ENCODE results near the gene HOXA2.

HOXA2 gene

DNA sequence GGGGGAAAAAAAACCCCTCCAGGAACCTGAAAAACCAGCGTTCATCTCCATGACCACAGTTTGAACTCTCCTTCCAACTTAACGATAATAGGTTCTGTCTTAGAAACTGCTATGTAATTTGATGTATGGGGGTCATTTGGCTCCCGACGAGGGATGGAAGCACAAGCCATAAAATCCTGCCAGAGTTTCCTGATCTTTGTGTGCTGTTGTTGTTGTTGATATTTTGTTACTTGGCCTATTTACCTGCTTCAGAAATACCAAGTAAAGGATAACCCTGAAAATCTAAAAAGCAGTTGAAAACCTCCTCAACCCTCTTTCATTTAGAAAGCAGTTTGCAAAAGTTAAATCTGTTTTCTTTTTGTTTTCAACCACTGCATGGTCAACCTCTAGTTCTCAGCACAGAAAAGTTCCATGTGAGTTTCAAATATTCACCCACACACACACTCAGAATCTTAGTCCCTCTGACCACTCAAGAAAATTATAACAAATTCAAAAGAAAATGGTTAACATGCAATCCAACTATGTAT is 9.3 kb upstream of the HOXA2 start:
- DNase-seq = no peak

- DNase-seq = peak; percentile 86
Observed at GRCh38 chr7:27111042-27111750, 8.7 kb upstream of the HOXA2 start.

DNA sequence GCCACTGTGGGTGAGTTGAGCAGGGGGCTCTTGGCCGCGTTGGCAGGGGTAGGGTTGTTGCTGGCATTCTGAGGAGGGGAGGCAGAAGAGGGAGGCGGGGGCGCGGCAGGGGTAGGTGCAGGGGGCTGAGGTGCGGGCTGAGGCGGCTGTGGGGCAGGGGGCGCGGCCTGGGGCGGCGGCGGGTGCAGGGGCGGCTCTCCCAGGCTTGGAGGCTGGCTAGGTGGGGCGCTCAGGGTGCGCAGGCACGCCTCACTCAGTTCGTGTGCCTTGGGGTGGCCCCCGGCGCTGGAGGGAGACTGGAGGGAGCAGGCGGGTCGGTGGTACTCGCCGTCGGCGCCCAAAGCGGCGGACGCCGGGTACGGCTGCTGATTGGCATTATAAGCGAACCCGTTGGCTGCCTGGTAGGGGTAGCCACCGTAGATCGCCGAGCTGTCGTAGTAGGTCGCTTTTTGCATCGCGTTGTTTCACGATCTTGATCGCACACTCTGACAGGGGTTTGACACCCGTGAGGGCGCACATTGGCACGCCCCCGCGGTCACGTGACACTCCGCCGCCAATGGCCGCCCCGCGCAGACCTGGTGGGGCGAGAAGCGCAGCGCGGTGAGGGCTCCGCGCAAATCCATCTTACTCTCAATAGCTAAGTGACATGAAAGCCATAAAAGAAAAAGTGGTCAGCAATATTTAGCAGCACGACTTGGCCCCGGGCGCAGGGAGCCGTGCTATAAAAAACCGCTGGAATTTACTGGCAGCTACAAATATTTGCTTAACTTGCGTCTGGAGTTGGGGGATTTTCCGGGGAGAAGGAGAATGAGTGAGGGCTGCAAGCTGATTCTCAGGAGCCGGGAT is 7.9 kb upstream of the HOXA2 start:
- DNase-seq = peak; percentile 95

- no peak for DNase-seq
Observed at GRCh38 chr7:27109466-27110185, 7.1 kb upstream of the HOXA2 start.

- no peak for DNase-seq
Observed at GRCh38 chr7:27108390-27109127, 6.1 kb upstream of the HOXA2 start.

- DNase-seq = no peak
Observed at GRCh38 chr7:27107391-27108381, 5.2 kb upstream of the HOXA2 start.

DNA sequence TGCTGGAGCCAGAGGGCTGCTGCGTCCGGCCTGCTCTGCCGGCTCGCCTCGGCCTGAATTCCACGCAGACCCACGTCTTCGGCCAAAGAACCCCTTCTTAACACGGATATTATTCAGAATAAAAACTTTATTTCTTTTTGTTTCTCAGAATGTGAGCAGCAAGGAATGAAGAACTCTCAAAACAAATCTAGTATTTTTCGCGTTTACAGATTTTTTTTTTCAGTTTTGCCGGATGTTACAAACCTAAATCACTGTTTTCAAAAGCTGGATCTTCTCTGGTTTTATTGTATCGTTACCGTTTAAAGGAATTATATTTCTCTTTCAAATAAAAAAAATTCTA is 4.4 kb upstream of the HOXA2 start:
- DNase-seq = no peak

- no peak for DNase-seq
Observed at GRCh38 chr7:27106181-27106900, 3.9 kb upstream of the HOXA2 start.

DNA sequence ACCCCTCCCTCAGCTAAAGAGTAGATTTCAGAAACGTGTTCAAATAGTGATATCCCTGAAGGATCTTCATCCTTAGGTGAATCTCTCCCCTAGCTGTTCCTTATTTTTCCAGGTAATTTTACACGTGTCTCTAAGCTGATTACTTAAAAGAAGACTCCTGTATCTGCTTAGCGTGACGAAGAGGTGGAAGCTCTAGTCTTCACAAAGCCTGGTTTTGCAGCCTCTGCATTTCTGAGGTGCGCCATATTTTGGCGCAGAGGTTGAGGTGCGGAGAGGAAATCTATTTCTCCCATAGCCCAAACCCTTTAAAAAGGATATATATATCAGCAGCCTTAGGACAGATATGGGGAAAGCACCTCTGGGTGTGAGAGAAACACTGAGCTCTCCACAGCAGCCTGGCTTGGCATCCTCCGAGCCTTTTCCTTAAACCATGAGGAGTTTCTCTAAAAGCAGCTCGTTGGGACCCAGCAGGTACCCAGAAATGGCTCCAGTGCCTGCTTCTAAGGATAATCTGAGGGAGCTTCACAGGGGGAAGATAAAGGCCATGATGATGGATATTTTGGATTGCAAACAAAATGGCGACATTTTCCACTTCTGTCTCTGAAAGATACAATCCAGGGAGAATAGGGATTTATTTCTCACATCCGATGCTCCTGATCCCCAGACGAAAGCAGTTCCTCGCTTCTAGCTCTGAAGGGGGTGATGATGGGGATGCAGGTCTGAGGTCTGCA is 3.0 kb upstream of the HOXA2 start:
- no peak for DNase-seq

DNA sequence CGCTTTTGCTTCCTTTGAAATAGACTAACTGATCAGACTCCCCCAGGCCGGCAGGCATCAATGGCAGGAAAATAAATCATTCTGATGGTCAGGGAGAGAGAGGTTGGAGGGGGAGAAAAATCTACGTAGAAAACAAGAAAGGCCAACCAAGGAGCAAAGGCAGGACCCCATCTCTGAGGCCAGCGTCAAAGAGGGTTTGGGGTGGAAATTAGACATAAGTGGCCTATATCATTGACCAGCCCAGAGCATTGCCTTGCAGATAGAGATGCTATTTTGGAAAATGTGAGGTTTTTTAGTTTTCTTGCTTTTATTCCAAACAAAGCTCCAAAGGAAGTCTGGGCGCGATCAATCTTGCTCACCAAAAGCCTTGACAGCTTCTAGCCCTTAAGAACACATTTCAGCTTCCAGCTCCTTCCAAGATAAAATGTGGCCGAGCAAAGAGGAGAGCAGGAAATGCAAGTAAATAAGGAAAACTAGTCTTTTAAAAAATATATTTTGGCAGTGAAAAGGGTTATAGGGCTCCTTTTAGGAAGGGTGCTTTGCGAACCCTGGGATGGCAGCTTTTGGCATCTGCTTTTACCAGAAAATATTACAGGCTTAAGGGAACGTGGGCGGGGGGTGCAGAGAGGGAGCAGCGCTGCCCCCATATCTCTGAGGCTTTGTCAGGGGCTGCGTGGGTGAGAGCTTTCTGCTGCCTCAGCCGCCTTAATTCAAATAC is 2.0 kb upstream of the HOXA2 start:
- no peak for DNase-seq

DNA sequence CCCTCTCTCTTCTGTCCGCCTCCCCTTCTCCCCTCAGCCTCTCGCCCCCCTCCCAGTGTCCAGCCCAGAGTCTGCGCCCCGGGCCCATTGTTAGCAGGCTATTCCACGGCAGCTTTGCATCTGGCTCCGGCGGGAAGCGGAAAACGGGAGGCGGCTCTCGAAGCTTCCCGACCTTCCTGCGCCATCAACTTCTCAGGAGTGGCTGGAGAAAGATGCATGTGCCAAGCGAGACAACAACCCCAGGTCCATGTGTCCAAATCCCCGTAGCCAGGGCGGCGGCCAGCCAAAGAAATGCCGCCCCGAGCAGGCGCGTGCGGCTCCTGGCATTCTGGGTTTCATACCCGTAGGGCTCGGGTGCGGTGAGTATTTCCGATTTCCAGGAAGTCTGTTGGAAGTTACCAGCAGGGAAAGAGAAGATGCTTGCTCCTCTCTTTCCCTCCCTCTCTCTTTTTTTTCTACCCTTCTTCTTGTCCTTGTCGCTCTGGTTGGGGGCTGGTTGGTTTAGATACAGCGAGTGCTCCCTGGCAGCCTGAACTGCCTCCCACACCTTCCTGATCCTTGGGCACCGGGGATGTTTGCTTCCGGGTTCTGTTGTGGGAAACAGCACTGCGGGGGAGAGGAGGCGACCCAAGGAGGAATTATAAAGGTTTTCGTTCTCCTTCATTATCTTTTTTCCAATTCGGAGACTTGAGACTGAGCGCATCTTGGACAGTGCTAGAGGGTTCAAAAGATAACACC is 1.2 kb upstream of the HOXA2 start:
- no peak for DNase-seq

DNA sequence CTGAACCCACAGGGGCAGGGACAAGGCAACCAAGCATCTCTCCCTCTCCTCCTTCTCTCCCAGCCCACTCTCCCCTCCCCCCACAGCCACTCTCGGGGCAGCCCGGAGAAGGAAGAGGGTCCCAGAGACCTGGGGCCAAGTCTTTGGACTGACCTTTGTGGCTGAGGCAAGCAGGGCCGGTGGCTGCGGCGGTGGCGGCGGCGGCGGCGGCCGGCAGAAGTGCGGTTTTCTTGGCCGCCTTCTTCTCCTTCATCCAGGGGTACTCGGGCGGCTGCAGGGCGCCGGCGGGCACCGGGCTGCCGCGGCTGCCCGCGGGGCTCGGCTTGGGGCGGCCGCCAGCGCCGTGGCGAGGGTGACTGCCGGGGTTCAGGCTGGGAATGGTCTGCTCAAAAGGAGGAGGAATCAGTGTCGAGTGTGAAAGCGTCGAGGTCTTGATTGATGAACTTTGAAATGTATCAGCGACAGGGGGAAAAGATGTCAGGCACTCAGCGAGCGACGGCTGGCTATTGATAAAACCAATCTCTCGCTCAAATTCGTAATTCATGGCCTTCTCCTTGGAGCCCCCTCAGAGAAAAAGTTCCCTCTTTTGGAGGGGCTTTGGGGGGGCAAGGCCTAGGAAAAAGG is 414 bp downstream of the HOXA2 start:
- no peak for DNase-seq

GRCh38 chr7:27101171-27101956 is 1.1 kb downstream of the HOXA2 start:
- DNase-seq = peak; percentile 78

DNA sequence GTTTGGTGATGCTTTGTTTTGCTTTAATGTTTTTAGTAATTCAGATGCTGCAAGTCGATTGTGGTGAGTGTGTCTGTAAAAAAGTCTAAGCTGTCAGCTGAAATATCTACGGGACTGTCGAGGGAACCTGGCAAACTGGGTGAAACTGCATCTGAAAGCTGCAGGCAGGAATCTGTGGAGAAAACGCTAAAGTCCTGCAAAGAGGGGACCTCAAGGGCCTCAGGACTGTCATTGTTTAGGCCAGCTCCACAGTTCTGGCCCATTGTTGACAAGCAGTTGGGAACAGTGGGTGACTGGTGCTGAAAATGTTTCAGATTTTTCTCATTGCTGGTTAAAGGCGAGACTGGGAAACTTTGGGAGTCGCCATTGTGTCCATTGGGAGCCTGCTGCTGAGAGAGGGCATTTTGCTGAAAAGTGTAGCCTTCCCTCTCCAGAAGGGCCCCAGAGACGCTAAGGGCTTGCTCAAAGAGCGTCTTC is 1.8 kb downstream of the HOXA2 start:
- no peak for DNase-seq

GRCh38 chr7:27099453-27100370 is 2.8 kb downstream of the HOXA2 start:
- DNase-seq = no peak

All from fibroblast of skin of abdomen (primary cell).